ENCODE data around the gene ZNF90.
"Not testable (repeated sequence)": the region's sequence is repeated elsewhere in the genome, so short reads cannot be mapped to it uniquely, and the experiment has no call there.

ZNF90 gene

GRCh38 chr19:20103091-20103740, 25.4 kb downstream of the ZNF90 start:
- no peak overlapping the region for H3K4me3 ChIP-seq (ENCODE audit: insufficient read length, low read depth)
- no peaks in the 10 kb centered on the region for H3K27me3 ChIP-seq (ENCODE audit: insufficient read depth, insufficient read length)
- H3K36me3 ChIP-seq (ENCODE audit: insufficient read depth, insufficient read length, low read length) = peaks cover 96% of the 10 kb centered on the region
- peaks cover 99% of the 10 kb centered on the region for H3K9me3 ChIP-seq (ENCODE audit: insufficient read depth, low read length)
- no peaks in the 10 kb centered on the region for H3K4me1 ChIP-seq (ENCODE audit: insufficient read depth, insufficient read length)
- H3K9ac ChIP-seq (ENCODE audit: insufficient read length, low read depth) = no peak overlapping the region
- TF ChIP-seq SUZ12 (IDR thresholded peaks at IDR 0.05; ENCODE audit: extremely low read depth, insufficient read depth, insufficient read length) = no peak
- no peak for TF ChIP-seq ZNF274 (IDR thresholded peaks at IDR 0.05; ENCODE audit: low read depth, low read length)
- TF ChIP-seq YY1 (IDR thresholded peaks at IDR 0.05; ENCODE audit: insufficient read depth, insufficient read length) = no peak
- DNase-seq (ENCODE audit: low read depth, low spot score) = no peak

- Histone ChIP-seq H3K27me3 (ENCODE audit: insufficient read depth, insufficient read length) (no peaks in the 10 kb centered on the region), H3K9ac (ENCODE audit: insufficient read length, low read depth) (no peak overlapping the region), H3K4me1 (ENCODE audit: insufficient read depth, insufficient read length) (no peaks in the 10 kb centered on the region), H3K4me3 (ENCODE audit: insufficient read length, low read depth) (no peak overlapping the region), H3K9me3 (ENCODE audit: insufficient read depth, low read length) (peaks cover 99% of the 10 kb centered on the region), H3K36me3 (ENCODE audit: insufficient read depth, insufficient read length, low read length) (peaks cover 99% of the 10 kb centered on the region)
- TF ChIP-seq ZNF274 (IDR thresholded peaks at IDR 0.05; ENCODE audit: low read depth, low read length) (no peak), SUZ12 (IDR thresholded peaks at IDR 0.05; ENCODE audit: extremely low read depth, insufficient read depth, insufficient read length) (no peak), YY1 (IDR thresholded peaks at IDR 0.05; ENCODE audit: insufficient read depth, insufficient read length) (no peak)
- no peak for DNase-seq (ENCODE audit: low read depth, low spot score)
Observed at GRCh38 chr19:20107301-20107700, 29.5 kb downstream of the ZNF90 start.

- Histone ChIP-seq H3K36me3 (ENCODE audit: insufficient read depth, insufficient read length, low read length) (peaks cover 96% of the 10 kb centered on the region), H3K9me3 (ENCODE audit: insufficient read depth, low read length) (peaks cover 100% of the 10 kb centered on the region)
- H3K9ac ChIP-seq (ENCODE audit: insufficient read length, low read depth); H3K4me1 ChIP-seq (ENCODE audit: insufficient read depth, insufficient read length); DNase-seq (ENCODE audit: low read depth, low spot score); H3K27me3 ChIP-seq (ENCODE audit: insufficient read depth, insufficient read length); H3K4me3 ChIP-seq (ENCODE audit: insufficient read length, low read depth): not testable (repeated sequence)
- TF ChIP-seq ZNF274 (IDR thresholded peaks at IDR 0.05; ENCODE audit: low read depth, low read length) = peak; percentile 90
Observed at GRCh38 chr19:20118064-20118839, 40.5 kb downstream of the ZNF90 start.

- peaks cover 64% of the 10 kb centered on the region for H3K9me3 ChIP-seq (ENCODE audit: insufficient read depth, low read length)
Observed at GRCh38 chr19:20124879-20125278, 47.1 kb downstream of the ZNF90 start.

GRCh38 chr19:20132933-20133332, 55.1 kb downstream of the ZNF90 start:
- not testable (repeated sequence) for H3K4me1 ChIP-seq (ENCODE audit: insufficient read depth, insufficient read length); H3K4me3 ChIP-seq (ENCODE audit: insufficient read length, low read depth); DNase-seq (ENCODE audit: low read depth, low spot score); H3K9ac ChIP-seq (ENCODE audit: insufficient read length, low read depth); H3K27me3 ChIP-seq (ENCODE audit: insufficient read depth, insufficient read length)
- Histone ChIP-seq H3K9me3 (ENCODE audit: insufficient read depth, low read length) (peaks cover 19% of the 10 kb centered on the region), H3K36me3 (ENCODE audit: insufficient read depth, insufficient read length, low read length) (peaks cover 20% of the 10 kb centered on the region)

More at GRCh38 chr19:20124879-20125278, 47.1 kb downstream of the ZNF90 start:
- TF ChIP-seq ZNF274 (IDR thresholded peaks at IDR 0.05; ENCODE audit: low read depth, low read length) (no peak), SUZ12 (IDR thresholded peaks at IDR 0.05; ENCODE audit: extremely low read depth, insufficient read depth, insufficient read length) (no peak), YY1 (IDR thresholded peaks at IDR 0.05; ENCODE audit: insufficient read depth, insufficient read length) (no peak)
- Histone ChIP-seq H3K36me3 (ENCODE audit: insufficient read depth, insufficient read length, low read length) (peaks cover 92% of the 10 kb centered on the region), H3K4me3 (ENCODE audit: insufficient read length, low read depth) (no peak overlapping the region), H3K9ac (ENCODE audit: insufficient read length, low read depth) (no peak overlapping the region), H3K4me1 (ENCODE audit: insufficient read depth, insufficient read length) (no peaks in the 10 kb centered on the region), H3K27me3 (ENCODE audit: insufficient read depth, insufficient read length) (no peaks in the 10 kb centered on the region)
- DNase-seq (ENCODE audit: low read depth, low spot score) = no peak

GRCh38 chr19:20137714-20138113, 59.9 kb downstream of the ZNF90 start:
- H3K9me3 ChIP-seq (ENCODE audit: insufficient read depth, low read length) = peaks cover 19% of the 10 kb centered on the region
- H3K4me3 ChIP-seq (ENCODE audit: insufficient read length, low read depth); DNase-seq (ENCODE audit: low read depth, low spot score); H3K27me3 ChIP-seq (ENCODE audit: insufficient read depth, insufficient read length); H3K36me3 ChIP-seq (ENCODE audit: insufficient read depth, insufficient read length, low read length); H3K9ac ChIP-seq (ENCODE audit: insufficient read length, low read depth); H3K4me1 ChIP-seq (ENCODE audit: insufficient read depth, insufficient read length): not testable (repeated sequence)

GRCh38 chr19:20151617-20152145, 73.9 kb downstream of the ZNF90 start:
- Histone ChIP-seq H3K36me3 (ENCODE audit: insufficient read depth, insufficient read length, low read length) (no peaks in the 10 kb centered on the region), H3K9ac (ENCODE audit: insufficient read length, low read depth) (peak overlapping the region; percentile 73), H3K4me3 (ENCODE audit: insufficient read length, low read depth) (no peak overlapping the region), H3K9me3 (ENCODE audit: insufficient read depth, low read length) (peaks cover 9% of the 10 kb centered on the region; the same call in 1 of the 2 replicates), H3K27me3 (ENCODE audit: insufficient read depth, insufficient read length) (no peaks in the 10 kb centered on the region), H3K4me1 (ENCODE audit: insufficient read depth, insufficient read length) (peaks cover 4% of the 10 kb centered on the region)
- TF ChIP-seq ZNF274 (IDR thresholded peaks at IDR 0.05; ENCODE audit: low read depth, low read length) (no peak), YY1 (IDR thresholded peaks at IDR 0.05; ENCODE audit: insufficient read depth, insufficient read length) (no peak), SUZ12 (IDR thresholded peaks at IDR 0.05; ENCODE audit: extremely low read depth, insufficient read depth, insufficient read length) (no peak)
- DNase-seq (ENCODE audit: low read depth, low spot score) = no peak

- H3K4me3 ChIP-seq (ENCODE audit: insufficient read length, low read depth); DNase-seq (ENCODE audit: low read depth, low spot score); H3K9me3 ChIP-seq (ENCODE audit: insufficient read depth, low read length); H3K36me3 ChIP-seq (ENCODE audit: insufficient read depth, insufficient read length, low read length); H3K27me3 ChIP-seq (ENCODE audit: insufficient read depth, insufficient read length); H3K9ac ChIP-seq (ENCODE audit: insufficient read length, low read depth); H3K4me1 ChIP-seq (ENCODE audit: insufficient read depth, insufficient read length): not testable (repeated sequence)
Observed at GRCh38 chr19:20152506-20152905, 74.7 kb downstream of the ZNF90 start.

All from NT2/D1 (cell line).